GM23338 (cell line): ENCODE results near the gene PXMP4. TPM values are rescaled to one million over a fixed set of nuclear protein-coding genes. Genes with fewer than 3 reads are reported as not detected.

Experiments used
- ATAC-seq: fragments of 200-7000 bp; cut with Tn5 transposase; 3 replicates; pipeline ENCODE4 v1.9.1; 2020
- DNase-seq: peaks from one replicate; pipeline ENCODE4 v3.0.0-alpha.2; 2015; ENCODE audit warnings: low spot score
- H2AFZ ChIP-seq: fragments of 200-600 bp; sonication (generic); 2 replicates; pipeline ENCODE4 v1.8.0; 2016; ENCODE audit warnings: antibody characterized with exemption, mild to moderate bottlenecking, moderate library complexity
- H3F3A ChIP-seq: fragments of 200-600 bp; sonication (generic); replicated peaks from 2 replicates; pipeline ENCODE4 v1.8.0; 2017; ENCODE audit warnings: antibody characterized with exemption, mixed run types, low read depth
- H3K27ac ChIP-seq: fragments of 200-600 bp; sonication (generic); 2 replicates; pipeline ENCODE4 v1.6.1; 2016; ENCODE audit warnings: low read depth
- H3K27me3 ChIP-seq: fragments of 200-600 bp; sonication (generic); 2 replicates; pipeline ENCODE4 v1.8.0; 2016; ENCODE audit warnings: mild to moderate bottlenecking, mixed run types, moderate library complexity; ENCODE audit not compliant: insufficient read depth
- H3K36me3 ChIP-seq: fragments of 200-600 bp; sonication (generic); 2 replicates; pipeline ENCODE4 v1.8.0; 2016; ENCODE audit warnings: mild to moderate bottlenecking; ENCODE audit not compliant: insufficient read depth
- H3K4me1 ChIP-seq: fragments of 200-600 bp; sonication (generic); 2 replicates; pipeline ENCODE4 v1.8.0; 2016; ENCODE audit warnings: mild to moderate bottlenecking, moderate library complexity; ENCODE audit not compliant: insufficient read depth
- H3K4me2 ChIP-seq: fragments of 200-600 bp; sonication (generic); 2 replicates; pipeline ENCODE4 v1.7.1; 2017; ENCODE audit warnings: mixed run types
- H3K4me3 ChIP-seq: fragments of 200-600 bp; sonication (generic); 2 replicates; pipeline ENCODE4 v1.6.1; 2016; ENCODE audit warnings: mixed run types
- H3K79me2 ChIP-seq: fragments of 200-600 bp; sonication (generic); replicated peaks from 2 replicates; pipeline ENCODE4 v1.8.0; 2017; ENCODE audit warnings: mild to moderate bottlenecking; ENCODE audit not compliant: insufficient read depth
- H3K9me2 ChIP-seq: fragments of 200-600 bp; sonication (generic); 2 replicates; pipeline ENCODE4 v1.8.0; 2017; ENCODE audit not compliant: insufficient read depth
- H4K20me1 ChIP-seq: fragments of 200-600 bp; sonication (generic); replicated peaks from 2 replicates; pipeline ENCODE4 v1.8.0; 2017; ENCODE audit warnings: mild to moderate bottlenecking; ENCODE audit not compliant: insufficient read depth
- H3K27ac Mint-ChIP-seq: 2 replicates; pipeline ENCODE4 v1.8.0; 2020; ENCODE audit warnings: inconsistent platforms, mild to moderate bottlenecking, moderate library complexity, mixed read lengths
- H3K27me3 Mint-ChIP-seq: 3 replicates; pipeline ENCODE4 v1.8.0; 2022; ENCODE audit warnings: low read depth, mild to moderate bottlenecking, moderate library complexity, mixed read lengths, inconsistent platforms; ENCODE audit not compliant: insufficient read depth, poor library complexity
- H3K36me3 Mint-ChIP-seq: 3 replicates; pipeline ENCODE4 v1.8.0; 2021; ENCODE audit warnings: low read depth, mild to moderate bottlenecking, inconsistent platforms, moderate library complexity, mixed read lengths
- H3K4me1 Mint-ChIP-seq: 3 replicates; pipeline ENCODE4 v1.8.0; 2020; ENCODE audit warnings: mild to moderate bottlenecking, inconsistent platforms, mixed read lengths
- H3K4me3 Mint-ChIP-seq: 3 replicates; pipeline ENCODE4 v1.8.0; 2021; ENCODE audit warnings: moderate library complexity, mild to moderate bottlenecking, inconsistent platforms, mixed read lengths
- H3K9me3 Mint-ChIP-seq: 3 replicates; pipeline ENCODE4 v1.8.0; 2020; ENCODE audit warnings: moderate library complexity, mild to moderate bottlenecking, inconsistent platforms, mixed read lengths
- EZH2 ChIP-seq: fragments of 200-600 bp; sonication (generic); IDR thresholded peaks from one replicate; pipeline ENCODE4 v1.8.0; 2017; ENCODE audit warnings: antibody characterized with exemption, mild to moderate bottlenecking, low read depth; ENCODE audit not compliant: unreplicated experiment
- POLR2AphosphoS5 ChIP-seq: IDR thresholded peaks from 2 replicates; pipeline ENCODE4 v1.6.1; 2016; ENCODE audit warnings: antibody characterized with exemption, low read depth
- ZNF462 ChIP-seq: fragments of 250-450 bp; sonication (Bioruptor Pico); IDR thresholded peaks from 2 replicates; pipeline ENCODE4 v1.5.0; 2020; ENCODE audit warnings: mild to moderate bottlenecking, moderate library complexity
- polyA plus RNA-seq: library from polyadenylated mRNA; unstranded; fragments of >200 nt; fragmentation: Nextera tagmentation; extraction: Ambion mirVana; gene quantifications from 2 replicates; pipeline ENCODE4 v1.2.1, GENCODE V29; 2016
- total RNA-seq: library from RNA; depleted of rRNA; stranded (reverse); fragments of >200 nt; shearing (Covaris generic); gene quantifications from 2 replicates; pipeline ENCODE4 v1.2.3, GENCODE V29; 2014

PXMP4 gene
- total and polyA plus RNA-seq, 2 experiments from 2014 or later: 1.2 to 3.5 TPM

DNA sequence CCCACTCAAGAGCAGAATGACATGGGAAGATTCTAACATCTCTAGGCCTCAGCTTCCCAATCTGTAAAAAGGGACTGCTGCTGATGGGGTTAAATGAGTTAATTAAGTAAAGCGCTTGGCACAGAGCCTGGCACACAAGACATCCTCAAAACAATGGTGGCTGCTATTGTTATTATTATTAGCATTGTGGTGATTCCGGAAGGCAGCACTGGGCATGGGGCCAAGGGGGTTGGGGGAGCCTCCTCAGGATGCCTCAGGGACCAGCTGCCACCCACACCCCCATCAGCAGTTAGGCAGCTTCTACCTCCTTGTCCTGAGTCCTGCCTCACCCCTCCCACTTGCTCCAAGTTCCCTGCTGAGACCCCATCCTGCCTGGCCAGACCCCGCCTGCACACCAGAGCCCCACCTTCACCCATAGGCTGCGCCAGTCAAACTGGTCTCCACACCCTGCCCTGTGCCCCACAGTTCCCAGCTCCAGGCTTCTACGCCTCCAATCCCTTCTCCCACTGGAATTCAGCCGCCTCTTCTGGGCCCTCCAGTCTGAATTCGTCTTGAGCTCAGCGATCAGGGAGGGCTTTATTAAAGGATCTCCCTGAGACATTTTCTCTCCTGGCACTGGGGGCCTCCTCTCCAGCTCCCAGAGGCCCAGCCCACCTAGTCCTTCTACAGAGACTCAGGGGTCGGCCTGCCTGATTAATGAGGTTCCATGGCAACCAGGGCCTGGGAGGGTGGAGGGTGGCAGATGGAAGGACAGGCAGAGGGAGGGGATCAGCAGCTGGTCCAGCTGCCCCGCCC, 35.4 kb downstream of the PXMP4 start:
- Histone ChIP-seq H3K27ac (peak overlapping the region; percentile 78; the same call in 1 of the 2 replicates), H3K27me3 (no peaks in the 10 kb centered on the region), H3F3A (0 out of 2 replicates have a peak, but pooled peaks cover 2% of the 10 kb centered on the region), H3K4me1 (peaks cover 10% of the 10 kb centered on the region; the same call in 1 of the 2 replicates), H3K36me3 (no peaks in the 10 kb centered on the region), H4K20me1 (peaks cover 25% of the 10 kb centered on the region; the same call in 1 of the 2 replicates), H3K4me3 (peak overlapping the region; percentile 88), H2AFZ (no peak overlapping the region), H3K9me2 (no peaks in the 10 kb centered on the region), H3K4me2 (peak overlapping the region; percentile 98), H3K79me2 (peaks cover 39% of the 10 kb centered on the region)
- peak overlapping the region; percentile 80 for H3K27ac Mint-ChIP-seq
- no peaks in the 10 kb centered on the region; the same call in 2 of the 3 replicates for H3K9me3 Mint-ChIP-seq
- ATAC-seq (peak; percentile 31), DNase-seq (peak; percentile 65)
- peaks cover 3% of the 10 kb centered on the region; the same call in 1 of the 3 replicates for H3K36me3 Mint-ChIP-seq
- peak overlapping the region; percentile 88 for H3K4me3 Mint-ChIP-seq
- peaks cover 22% of the 10 kb centered on the region for H3K4me1 Mint-ChIP-seq
- TF ChIP-seq EZH2: no peak
- no peak for TF ChIP-seq ZNF462 (CRISPR knock-in tag)
- TF ChIP-seq POLR2AphosphoS5: 0 out of 2 replicates have a peak, but pooled peaks have one; percentile 36
- H3K27me3 Mint-ChIP-seq: peaks cover 9% of the 10 kb centered on the region
